ENCODE measurements around the gene CCDC92. TPM values are rescaled to one million over a fixed set of nuclear protein-coding genes. Genes with fewer than 3 reads are reported as not detected.

Gene CCDC92
- total and polyA plus RNA-seq, 10 of the 15 experiments (the other 5 are each of a cell fraction or from before 2014, with no cell fraction given) = 0.53 to 11.8 (median 4.2) TPM

GRCh38 chr12:124019115-124019514, 46.5 kb upstream of the CCDC92 start (continued):
- TF ChIP-seq E2F8 (IDR thresholded peaks at IDR 0.05; ENCODE audit: low read depth, partially characterized antibody) (no peak), SREBF2 (IDR thresholded peaks at IDR 0.05; ENCODE audit: low read length) (no peak)

GRCh38 chr12:124018539-124018938, 45.9 kb upstream of the CCDC92 start:
- BruUV-seq (replicated peaks) = no TSS peak
- 94% methylated on average over 1 of the region's 2 CpGs for WGBS (ENCODE audit: insufficient coverage, insufficient replicate concordance, low lambda C conversion rate, missing lambda C conversion rate)
- H4K20me1 ChIP-seq (ENCODE audit: control insufficient read depth, insufficient read depth) = no peaks in the 10 kb centered on the region

More at GRCh38 chr12:124018539-124018938, 45.9 kb upstream of the CCDC92 start:
- Histone ChIP-seq H2AFZ (ENCODE audit: control insufficient read depth, low read depth, low read length) (no peak overlapping the region), H3K27me3 (replicated peaks in 1 of 2; ENCODE audit: control insufficient read depth in 2 of 2, insufficient read depth in 2 of 2, low read length in 1 of 2) (no peaks in the 10 kb centered on the region), H3K4me1 (ENCODE audit: control insufficient read depth, insufficient read depth, low read length) (no peaks in the 10 kb centered on the region), H3K27ac (ENCODE audit: control insufficient read depth, insufficient read depth) (no peak overlapping the region), H3K4me2 (ENCODE audit: control insufficient read depth, insufficient read depth) (no peak overlapping the region), H3K9ac (ENCODE audit: control insufficient read depth, insufficient read depth, low read length) (no peak overlapping the region), H3K4me3 (no peak overlapping the region), H3K9me3 (replicated peaks; ENCODE audit: control insufficient read depth, insufficient read depth, low read length) (no peaks in the 10 kb centered on the region), H3K36me3 (ENCODE audit: control insufficient read depth in 2 of 2, insufficient read depth in 2 of 2, low read length in 1 of 2) (no peaks in the 10 kb centered on the region; a peak in 1 of 4 replicates), H3K79me2 (ENCODE audit: control insufficient read depth, insufficient read depth, low read length) (no peaks in the 10 kb centered on the region)
- ChIA-PET RAD21 (ENCODE audit: unreplicated experiment) (no interaction called here), SMC1A (ENCODE audit: uncharacterized antibody, unreplicated experiment) (no interaction called here), POLR2A (no interaction called here), CTCF (interaction anchor here (2.9 kb wide), 1 partner anchor 14 kb away, joined by 13 read pairs; no protein-coding TSS in a partner anchor)
- no peak for ATAC-seq
- DNase-seq (ENCODE audit: low read depth, low spot score) = no peak
- intact Hi-C loops (cut with micrococcal nuclease; ENCODE audit: unreplicated experiment) = no loop called here
- no peak for TF ChIP-seq SP1 (IDR thresholded peaks at IDR 0.05; ENCODE audit: low read depth, low read length)
- TF ChIP-seq E2F4 (IDR thresholded peaks at IDR 0.05; ENCODE audit: low read depth, low read length) = no peak
- no peak for TF ChIP-seq KLF5 (IDR thresholded peaks at IDR 0.05; ENCODE audit: partially characterized antibody)
- no peak for TF ChIP-seq USF2 (IDR thresholded peaks at IDR 0.05; ENCODE audit: borderline replicate concordance, low read depth, low read length)
- TF ChIP-seq MTA2 (IDR thresholded peaks at IDR 0.05; ENCODE audit: low read depth) = no peak
- TF ChIP-seq EGR1 (IDR thresholded peaks at IDR 0.05; ENCODE audit: borderline replicate concordance in 1 of 2, low read depth in 2 of 2, low read length in 2 of 2) = no peak
- TF ChIP-seq FOS (IDR thresholded peaks at IDR 0.05; ENCODE audit: borderline replicate concordance, extremely low read depth, insufficient read length) = no peak
- no peak for TF ChIP-seq ZBED1 (IDR thresholded peaks at IDR 0.05; ENCODE audit: borderline replicate concordance)
- TF ChIP-seq PAX5 (IDR thresholded peaks at IDR 0.05; ENCODE audit: borderline replicate concordance, low read depth, low read length) = no peak
- TF ChIP-seq RCOR1 (conservative IDR thresholded peaks at IDR 0.05; ENCODE audit: low read depth, low read length) = no peak
- TF ChIP-seq FOXM1 (IDR thresholded peaks at IDR 0.05; ENCODE audit: low read depth, low read length) = no peak
- TF ChIP-seq NBN (IDR thresholded peaks at IDR 0.05) = no peak
- TF ChIP-seq ZBTB33 (IDR thresholded peaks at IDR 0.05) = no peak
- TF ChIP-seq CHD2 (IDR thresholded peaks at IDR 0.05; ENCODE audit: borderline replicate concordance, low read depth, low read length) = no peak
- FAIRE-seq = no peak
- in situ Hi-C loops (cut with MboI) = no loop called here

Data from GM12878 (cell line).